Skeletal muscle tissue (tissue), 4 donors: ENCODE results near the gene STAC2. TPM values are rescaled to one million over a fixed set of nuclear protein-coding genes. Genes with fewer than 3 reads are reported as not detected.

Experiments used
- H3K27ac ChIP-seq: one replicate; pipeline ENCODE4 v1.7.0; 2013; ENCODE audit warnings: mild to moderate bottlenecking, low read depth, low read length, inconsistent platforms
- H3K27me3 ChIP-seq, 3 donors: one replicate each; pipeline ENCODE4 v1.7.0; 2013; ENCODE audit warnings: low read length in 3 of 3; ENCODE audit not compliant: control insufficient read depth in 3 of 3, insufficient read depth in 3 of 3
- H3K36me3 ChIP-seq, 3 donors: one replicate each; pipeline ENCODE4 v1.7.0; 2013; ENCODE audit warnings: low read length in 3 of 3; ENCODE audit not compliant: control insufficient read depth in 3 of 3, insufficient read depth in 3 of 3
- H3K4me1 ChIP-seq, 3 donors: one replicate each; pipeline ENCODE4 v1.7.0; 2013; ENCODE audit warnings: low read length in 3 of 3, mild to moderate bottlenecking in 3 of 3; ENCODE audit not compliant: control insufficient read depth in 3 of 3, insufficient read depth in 3 of 3
- H3K4me3 ChIP-seq, 3 donors: one replicate each; pipeline ENCODE4 v1.7.0; 2013; ENCODE audit warnings: low read length in 3 of 3
- H3K9ac ChIP-seq, 3 donors: one replicate each; pipeline ENCODE4 v1.7.0; 2013; ENCODE audit warnings: low read length in 3 of 3, mild to moderate bottlenecking in 3 of 3, moderate library complexity in 2 of 3, low read depth in 1 of 3
- H3K9me3 ChIP-seq, 3 donors: one replicate each; pipeline ENCODE4 v1.7.0; 2013; ENCODE audit warnings: low read length in 3 of 3; ENCODE audit not compliant: control insufficient read depth in 3 of 3
- total RNA-seq: library from RNA; depleted of rRNA; stranded (reverse); fragments of >200 nt; gene quantifications from one replicate; pipeline ENCODE4 v1.2.3, GENCODE V29; 2014
- donor health status: Osteomylitis.

The STAC2 gene
- total RNA-seq, 1 donor from 2014 or later: not detected

- Histone ChIP-seq H3K4me3 (peak overlapping the region in 1 of 3 donors; percentile 38), H3K9me3 (no peaks in the 10 kb centered on the region), H3K9ac (no peak overlapping the region), H3K27ac (no peak overlapping the region), H3K4me1 (peaks cover 16 to 28% (median 22%) of the 10 kb centered on the region in 3 donors), H3K27me3 (no peaks in the 10 kb centered on the region), H3K36me3 (no peaks in the 10 kb centered on the region)
Observed at GRCh38 chr17:39167476-39167875, 58.3 kb downstream of the STAC2 start.

- H3K4me3 ChIP-seq: peak overlapping the region in 1 of 3 donors; percentile 38
- no peaks in the 10 kb centered on the region for H3K27me3 ChIP-seq
- H3K4me1 ChIP-seq: peaks cover 16 to 28% (median 22%) of the 10 kb centered on the region in 3 donors
- H3K9me3 ChIP-seq: no peaks in the 10 kb centered on the region
- H3K36me3 ChIP-seq: no peaks in the 10 kb centered on the region
- H3K9ac ChIP-seq: peak overlapping the region in 1 of 3 donors; percentile 27
- no peak overlapping the region for H3K27ac ChIP-seq
Observed at GRCh38 chr17:39166437-39167335, 59.1 kb downstream of the STAC2 start.

- Histone ChIP-seq H3K9ac (peak within 1 kb of the TSS; percentile 66 to 85 (median 80)), H3K4me1 (peaks cover 16 to 28% (median 22%) of the 10 kb centered on the region in 3 donors), H3K9me3 (no peaks in the 10 kb centered on the region), H3K4me3 (peak within 1 kb of the TSS; percentile 69 to 87 (median 85)), H3K27me3 (no peaks in the 10 kb centered on the region), H3K36me3 (no peaks in the 10 kb centered on the region), H3K27ac (no peak within 1 kb of the TSS)
Observed at GRCh38 chr17:39165841-39166349, 59.9 kb downstream of the STAC2 start, which contains the start of gene ARL5C. Gene ARL5C, minus strand, starts transcription at chr17:39166161. Its CDS starts 401 bp downstream, at chr17:39165760.

DNA sequence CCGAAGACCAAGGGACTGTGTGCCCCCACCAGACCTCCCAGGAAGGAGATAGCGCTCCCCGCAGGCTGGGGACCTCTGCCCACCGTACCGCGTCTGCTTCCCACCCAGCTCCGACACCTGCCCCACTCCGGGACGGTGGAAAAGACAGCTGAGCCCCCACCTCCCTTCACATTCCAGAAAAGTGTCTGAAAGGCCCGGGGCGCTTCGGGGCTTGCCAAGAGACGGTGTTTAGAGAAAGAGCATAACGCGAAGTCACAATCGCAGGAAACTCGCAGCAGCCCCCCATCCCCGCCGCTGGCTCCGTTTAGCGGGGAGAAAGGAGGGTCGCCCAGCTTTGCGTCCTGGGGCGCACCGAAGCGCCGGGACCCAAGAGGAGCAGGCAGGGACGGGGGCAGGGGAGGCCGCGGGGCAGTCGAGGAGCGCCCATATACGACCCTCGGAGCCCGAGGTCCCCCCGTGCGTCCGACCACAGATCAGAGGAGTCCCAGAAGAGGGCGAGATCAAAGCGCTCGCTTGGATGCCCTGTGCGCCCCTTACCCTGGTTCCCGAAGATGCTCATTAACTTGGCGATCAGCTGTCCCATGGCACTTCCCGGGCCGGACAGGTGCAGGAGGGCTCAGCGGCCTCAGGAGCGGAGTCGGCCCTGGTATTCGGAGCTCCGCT is 60.4 kb downstream of the STAC2 start:
- H3K36me3 ChIP-seq: no peaks in the 10 kb centered on the region
- H3K4me3 ChIP-seq: peak overlapping the region; percentile 69 to 87 (median 85)
- H3K4me1 ChIP-seq: peaks cover 16 to 28% (median 22%) of the 10 kb centered on the region in 3 donors
- no peaks in the 10 kb centered on the region for H3K9me3 ChIP-seq
- H3K27ac ChIP-seq: no peak overlapping the region
- H3K27me3 ChIP-seq: no peaks in the 10 kb centered on the region
- peak overlapping the region; percentile 66 to 85 (median 80) for H3K9ac ChIP-seq

- H3K36me3 ChIP-seq: no peaks in the 10 kb centered on the region
- no peaks in the 10 kb centered on the region for H3K27me3 ChIP-seq
- H3K9me3 ChIP-seq: no peaks in the 10 kb centered on the region
- H3K27ac ChIP-seq: no peak overlapping the region
- H3K4me1 ChIP-seq: peaks cover 16 to 28% (median 22%) of the 10 kb centered on the region in 3 donors
- peak overlapping the region; percentile 69 to 87 (median 85) for H3K4me3 ChIP-seq
- H3K9ac ChIP-seq: peak overlapping the region; percentile 66 to 85 (median 85)
Observed at GRCh38 chr17:39164675-39165143, 61.0 kb downstream of the STAC2 start.

DNA sequence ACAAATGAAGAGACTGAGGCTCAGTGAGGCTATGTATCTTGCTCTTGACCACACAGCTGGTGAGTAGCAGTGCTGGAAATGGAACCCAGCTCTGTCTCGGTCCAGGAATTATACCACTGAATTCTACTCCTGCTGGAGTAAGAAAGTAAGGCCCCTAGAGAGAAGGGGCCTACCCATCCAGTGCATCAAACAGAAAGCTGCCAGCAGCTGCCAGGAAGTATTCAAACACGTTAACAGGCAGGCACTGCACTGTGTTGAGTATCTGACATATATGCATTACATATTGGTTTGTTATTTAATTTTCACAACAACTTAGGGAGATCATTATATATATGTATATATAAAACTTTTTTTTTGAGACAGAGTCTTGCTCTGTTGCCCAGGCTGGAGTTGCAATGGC is 63.8 kb downstream of the STAC2 start:
- Histone ChIP-seq H3K9me3 (no peaks in the 10 kb centered on the region), H3K36me3 (no peaks in the 10 kb centered on the region), H3K4me1 (peaks cover 10 to 25% (median 16%) of the 10 kb centered on the region in 3 donors), H3K9ac (no peak overlapping the region), H3K27ac (no peak overlapping the region), H3K27me3 (no peaks in the 10 kb centered on the region), H3K4me3 (no peak overlapping the region)

Other genes starting within 250 kb of the STAC2 start
- gene PLXDC1, start 74.3 kb downstream of the STAC2 start, total RNA-seq: 0.52 TPM
- under 0.01 TPM for gene ARL5C, start 59.8 kb downstream of the STAC2 start, total RNA-seq
- 146 TPM for gene CACNB1, start 28.3 kb downstream of the STAC2 start, total RNA-seq
- gene RPL19, start 25.7 kb downstream of the STAC2 start, total RNA-seq: 1,766 TPM
- 6.3 TPM for gene FBXL20, start 175.7 kb upstream of the STAC2 start, total RNA-seq
- 20.9 TPM for gene MED1, start 225.3 kb upstream of the STAC2 start, total RNA-seq
- gene CDK12, start 235.5 kb upstream of the STAC2 start, total RNA-seq: 29.2 TPM